Right lobe of liver (tissue), 6 donors: ENCODE data around the gene FOXRED2. TPM values are rescaled to one million over a fixed set of nuclear protein-coding genes. Genes with fewer than 3 reads are reported as not detected.
A peak's percentile ranks its signal among the peaks of the same experiment; 100 is the strongest.

Experiments
- ATAC-seq, 4 donors: fragments of 200-7000 bp; cut with Tn5 transposase; one replicate each; pipeline ENCODE4 v1.9.1; 2020; ENCODE audit warnings: mild to moderate bottlenecking in 4 of 4, moderate library complexity in 4 of 4
- DNase-seq, 3 donors: peaks; one replicate each; pipeline ENCODE4 v3.0.0-alpha.2; 2020
- H3K27ac ChIP-seq, 3 donors: fragments of 200-600 bp; one replicate each; pipeline ENCODE4 v1.8.0; 2022
- H3K27me3 ChIP-seq, 2 donors: fragments of 200-600 bp; one replicate each; pipeline ENCODE4 v1.8.0; 2022
- H3K36me3 ChIP-seq, 4 donors: fragments of 200-600 bp; sonication (generic) in 1 of 4; one replicate each; pipeline versions ENCODE4 v1.5.1 to v1.8.0; 2017 to 2022; ENCODE audit warnings: control low read depth in 1 of 4
- H3K4me1 ChIP-seq, 4 donors: fragments of 200-600 bp; sonication (generic) in 1 of 4; one replicate each; pipeline versions ENCODE4 v1.5.1 to v1.8.0; 2017 to 2022; ENCODE audit warnings: control low read depth in 1 of 4
- H3K4me3 ChIP-seq, 3 donors: fragments of 200-600 bp; one replicate each; pipeline ENCODE4 v1.8.0; 2022
- H3K9me3 ChIP-seq, 4 donors: fragments of 200-600 bp; sonication (generic) in 1 of 4; one replicate each; pipeline versions ENCODE4 v1.5.1 to v1.8.0; 2017 to 2022; ENCODE audit warnings: control low read depth in 1 of 4
- CTCF ChIP-seq, 4 donors: fragments of 200-600 bp in 3 of 4; fragments of 450-650 bp in 1 of 4; IDR thresholded peaks; one replicate each; pipeline versions ENCODE4 v1.5.1 to v1.8.0; 2016 to 2022; ENCODE audit warnings: antibody characterized with exemption in 4 of 4, mild to moderate bottlenecking in 2 of 4
- POLR2A ChIP-seq: fragments of 450-650 bp; IDR thresholded peaks from one replicate; pipeline ENCODE4 v1.6.1; 2017; ENCODE audit warnings: antibody characterized with exemption, mild to moderate bottlenecking
- WGBS: methylation state at CpG from one replicate; pipeline ENCODE4 v1.1.6; 2018; ENCODE audit warnings: low coverage, low lambda C conversion rate; ENCODE audit not compliant: insufficient coverage; ENCODE audit errors: missing lambda C conversion rate; 5-methylcytosine and 5-hydroxymethylcytosine counted together
- intact Hi-C, 2 donors: fragments of 100-400 bp; cut with DNase I; formaldehyde crosslinking; loops; one replicate each; pipeline versions ENCODE4 v1.11.2 to v1.14.1; 2022
- total RNA-seq, 6 experiments: library from RNA; depleted of rRNA in 2 of 6; stranded (reverse); fragments of >200 nt in 2 of 6; fragmentation: NEBNext Ultra II Directional in 3 of 6; extraction: Animal tissue kit (Norgen Biotek cat#: 25700) in 3 of 6; gene quantifications; one replicate each; pipeline versions ENCODE4 v1.1.0 to v1.2.4, GENCODE V29; 2016 to 2023
- donor health status: DM: no; HTN: yes; CAD: no.
- donor health status: DM: no; HTN: no; CAD: no.
- donor health status: DM: no; HTN: no; CAD: no.
- donor health status: DM: no; HTN: yes; CAD: no.
- donor health status: DM: no; HTN: yes; CAD: no.

The FOXRED2 gene
- total RNA-seq, 6 experiments from 2014 or later: 9.6 to 14.0 (median 11.8) TPM

DNA sequence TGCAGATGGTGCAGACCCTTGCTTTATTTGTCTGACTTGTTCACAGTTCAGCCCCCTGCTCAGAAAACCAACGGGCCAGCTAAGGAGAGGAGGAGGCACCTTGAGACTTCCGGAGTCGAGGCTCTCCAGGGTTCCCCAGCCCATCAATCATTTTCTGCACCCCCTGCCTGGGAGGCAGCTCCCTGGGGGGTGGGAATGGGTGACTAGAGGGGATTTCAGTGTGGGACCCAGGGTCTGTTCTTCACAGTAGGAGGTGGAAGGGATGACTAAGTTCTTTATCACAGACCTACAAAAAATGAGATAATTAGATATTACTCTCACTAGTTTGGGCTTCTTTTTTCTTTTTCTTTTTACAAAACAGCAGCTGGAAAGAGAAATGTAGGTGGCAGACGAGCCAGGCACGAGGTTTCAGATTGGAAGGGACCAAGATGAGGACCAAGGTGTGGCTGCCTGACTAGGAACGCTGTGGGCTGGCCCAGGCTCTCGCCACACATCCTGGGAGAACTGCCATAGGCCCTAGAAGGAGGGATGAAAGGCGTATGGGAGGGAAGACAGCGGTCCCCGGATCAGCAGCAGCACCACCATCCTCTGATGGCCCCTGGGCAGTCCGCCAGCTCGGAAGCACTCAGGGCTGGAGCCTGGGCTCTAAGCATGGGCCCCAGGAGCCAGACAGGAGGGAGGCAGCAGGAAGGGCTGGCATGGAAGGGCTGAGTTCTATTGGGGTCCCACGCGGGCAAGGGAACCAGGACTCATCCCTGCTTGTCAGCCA lies 39.6 kb downstream of the FOXRED2 start:
- H3K27me3 ChIP-seq: no peaks in the 10 kb centered on the region
- no peak for TF ChIP-seq POLR2A
- TF ChIP-seq CTCF (IDR thresholded peaks at IDR 0.05): no peak
- H3K27ac ChIP-seq: peak overlapping the region in 1 of 3 donors; percentile 24
- H3K4me1 ChIP-seq: peaks cover 0 to 15% (median 2%) of the 10 kb centered on the region in 4 donors
- no peak for ATAC-seq
- WGBS: 58% methylated on average over 7 of the region's 14 CpGs
- no peak overlapping the region for H3K4me3 ChIP-seq
- intact Hi-C loops: no loop called here
- H3K36me3 ChIP-seq: peaks cover 0 to 3% (median 0%) of the 10 kb centered on the region in 4 donors
- H3K9me3 ChIP-seq: no peaks in the 10 kb centered on the region
- DNase-seq: peak in 1 of 3 donors; percentile 56

- TF ChIP-seq CTCF (IDR thresholded peaks at IDR 0.05): no peak
- no peak for TF ChIP-seq POLR2A
- WGBS: 95% methylated on average over 3 of the region's 7 CpGs
- no peak overlapping the region for H3K4me3 ChIP-seq
- H3K27me3 ChIP-seq: no peaks in the 10 kb centered on the region
- H3K27ac ChIP-seq: peak overlapping the region; percentile 71 to 81 (median 80)
- H3K36me3 ChIP-seq: no peaks in the 10 kb centered on the region
- no peak for ATAC-seq
- H3K4me1 ChIP-seq: peaks cover 0 to 15% (median 2%) of the 10 kb centered on the region in 4 donors
- no peaks in the 10 kb centered on the region for H3K9me3 ChIP-seq
- no peak for DNase-seq
- intact Hi-C loops: no loop called here
Measured at GRCh38 chr22:36466258-36466657, 40.6 kb downstream of the FOXRED2 start.

GRCh38 chr22:36465232-36466021 lies 41.4 kb downstream of the FOXRED2 start:
- Histone ChIP-seq H3K27ac (peak overlapping the region; percentile 71 to 81 (median 80)), H3K36me3 (no peaks in the 10 kb centered on the region), H3K4me3 (no peak overlapping the region), H3K4me1 (peaks cover 0 to 15% (median 2%) of the 10 kb centered on the region in 4 donors), H3K9me3 (no peaks in the 10 kb centered on the region), H3K27me3 (no peaks in the 10 kb centered on the region)
- DNase-seq (peak; percentile 92 to 95 (median 93)), ATAC-seq (peak; percentile 80 to 90 (median 86))
- TF ChIP-seq POLR2A (no peak), CTCF (IDR thresholded peaks at IDR 0.05) (no peak)
- intact Hi-C loops: loop anchor here in 1 of 2 donors (2.0 kb wide), 1 partner anchor 79 kb away; the partner anchor contains the start of gene MYH9
- WGBS: 35% methylated on average over 12 of the region's 25 CpGs

- DNase-seq: no peak
- peak in 1 of 4 donors; percentile 1 for ATAC-seq
- intact Hi-C loops: loop anchor here in 1 of 2 donors (2.0 kb wide), 1 partner anchor 78 kb away; the partner anchor contains the start of gene MYH9
- TF ChIP-seq POLR2A (no peak), CTCF (IDR thresholded peaks at IDR 0.05) (no peak)
- Histone ChIP-seq H3K36me3 (no peaks in the 10 kb centered on the region), H3K27ac (peak overlapping the region; percentile 71 to 81 (median 80)), H3K4me1 (peaks cover 0 to 15% (median 2%) of the 10 kb centered on the region in 4 donors), H3K4me3 (no peak overlapping the region), H3K9me3 (no peaks in the 10 kb centered on the region), H3K27me3 (no peaks in the 10 kb centered on the region)
- WGBS: 80% methylated on average over 4 of the region's 20 CpGs
Measured at GRCh38 chr22:36464715-36465231, 42.1 kb downstream of the FOXRED2 start.
